NK-92 (cell line): ENCODE data around the gene CEP170B.
"Not testable (repeated sequence)": the region's sequence is repeated elsewhere in the genome, so short reads cannot be mapped to it uniquely, and the experiment has no call there.

ENCODE experiments used
- DNase-seq: peaks from one replicate; lab custom pipeline; 2025; ENCODE audit not compliant: unreplicated experiment; lab: John Stamatoyannopoulos, UW

The CEP170B gene

DNA sequence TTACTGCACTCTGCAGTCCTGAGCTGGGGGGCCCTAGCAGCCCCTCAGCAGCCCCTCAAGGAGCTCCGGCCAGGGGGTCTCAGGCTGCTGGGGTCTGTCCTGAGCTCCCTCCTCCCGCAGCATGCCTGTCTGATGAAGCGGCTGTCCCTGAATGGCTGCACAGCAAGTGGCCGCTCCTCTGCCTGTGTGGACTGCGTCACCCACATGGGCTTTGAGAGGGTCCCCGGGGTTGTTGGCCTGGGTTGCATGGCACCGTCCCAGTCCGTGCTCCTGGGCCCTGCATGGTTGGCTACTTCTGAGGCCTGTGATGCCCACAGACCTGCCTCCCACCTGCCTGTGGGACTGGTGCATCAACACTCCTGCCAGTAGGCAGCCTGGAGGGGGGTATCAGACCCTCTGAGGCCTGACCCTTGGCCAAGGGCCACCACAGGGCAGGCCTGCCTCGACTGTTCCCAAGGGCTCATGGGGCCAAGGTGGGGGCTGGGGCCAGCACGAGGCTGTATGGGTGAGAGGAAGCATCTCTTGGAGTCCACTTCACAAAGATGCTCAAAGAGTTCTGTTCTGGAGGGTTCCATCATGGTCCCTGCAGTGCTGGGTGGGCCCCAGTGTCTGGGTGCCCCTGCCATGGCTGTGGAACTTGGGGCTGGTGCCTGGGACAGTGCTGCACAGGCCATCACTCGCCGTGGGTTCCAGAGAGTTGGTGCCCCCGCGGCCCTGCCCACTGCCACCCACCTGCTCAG is 12.2 kb downstream of the CEP170B start:
- no peak for DNase-seq

DNA sequence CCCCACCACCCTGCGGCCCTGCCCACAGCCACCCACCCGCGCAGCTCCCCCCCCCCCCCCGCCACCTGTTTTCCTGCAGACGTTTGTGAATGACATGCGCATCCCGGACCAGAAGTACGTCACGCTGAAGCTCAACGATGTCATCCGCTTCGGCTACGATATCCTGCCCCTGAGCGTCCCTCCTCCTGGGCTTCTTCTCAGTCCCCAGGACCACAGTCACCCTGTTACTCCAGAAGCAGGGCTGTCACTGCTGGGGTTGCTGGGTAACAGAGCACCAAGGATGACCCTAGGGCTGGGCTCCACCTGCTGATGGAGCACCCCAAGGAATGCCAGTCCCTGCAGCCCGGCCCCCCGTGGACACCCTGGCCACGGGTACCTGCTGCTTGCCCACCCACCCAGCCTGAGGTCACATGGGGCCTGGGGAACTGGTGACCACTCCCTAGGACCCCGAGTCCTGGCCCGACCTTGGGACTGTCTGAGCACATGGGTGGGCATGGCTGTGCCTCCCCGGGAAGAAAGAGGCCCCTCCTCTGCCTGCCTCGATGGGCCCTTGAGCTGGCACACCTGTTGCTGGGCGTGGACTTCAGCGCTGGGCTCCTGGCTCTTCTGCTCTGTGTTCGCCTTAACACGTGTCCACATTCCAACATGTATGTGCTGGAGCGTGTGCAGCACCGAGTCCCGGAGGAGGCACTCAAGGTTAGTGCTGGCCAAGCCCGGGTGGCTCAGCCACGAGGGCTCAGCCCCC is 12.9 kb downstream of the CEP170B start:
- no peak for DNase-seq

DNA sequence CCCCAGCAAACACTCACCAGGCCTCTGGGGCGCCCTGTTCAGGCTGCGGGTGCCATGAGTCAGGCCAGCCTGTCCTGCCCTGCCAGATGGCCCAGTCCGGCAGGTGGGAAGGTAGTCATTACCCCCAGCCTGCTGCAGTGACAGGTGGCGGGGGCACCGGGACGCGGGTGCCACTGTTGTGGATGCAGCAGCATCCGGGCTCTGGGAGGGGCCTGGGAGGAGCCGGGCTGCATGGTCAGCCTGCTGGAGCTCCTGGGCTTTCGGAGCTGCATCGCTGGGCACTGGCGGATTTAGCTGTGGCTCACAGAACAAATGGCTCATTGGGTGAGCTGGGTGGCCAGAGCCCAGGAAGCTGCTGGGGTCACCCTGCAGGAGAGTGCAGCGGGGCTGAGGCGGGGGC is 13.5 kb downstream of the CEP170B start:
- DNase-seq, result no peak

GRCh38 chr14:104879201-104879982 is 14.3 kb downstream of the CEP170B start:
- DNase-seq, result no peak

- DNase-seq, result no peak
Observed at GRCh38 chr14:104879983-104880565, 15.0 kb downstream of the CEP170B start.

GRCh38 chr14:104880584-104881210 is 15.6 kb downstream of the CEP170B start:
- no peak for DNase-seq

DNA sequence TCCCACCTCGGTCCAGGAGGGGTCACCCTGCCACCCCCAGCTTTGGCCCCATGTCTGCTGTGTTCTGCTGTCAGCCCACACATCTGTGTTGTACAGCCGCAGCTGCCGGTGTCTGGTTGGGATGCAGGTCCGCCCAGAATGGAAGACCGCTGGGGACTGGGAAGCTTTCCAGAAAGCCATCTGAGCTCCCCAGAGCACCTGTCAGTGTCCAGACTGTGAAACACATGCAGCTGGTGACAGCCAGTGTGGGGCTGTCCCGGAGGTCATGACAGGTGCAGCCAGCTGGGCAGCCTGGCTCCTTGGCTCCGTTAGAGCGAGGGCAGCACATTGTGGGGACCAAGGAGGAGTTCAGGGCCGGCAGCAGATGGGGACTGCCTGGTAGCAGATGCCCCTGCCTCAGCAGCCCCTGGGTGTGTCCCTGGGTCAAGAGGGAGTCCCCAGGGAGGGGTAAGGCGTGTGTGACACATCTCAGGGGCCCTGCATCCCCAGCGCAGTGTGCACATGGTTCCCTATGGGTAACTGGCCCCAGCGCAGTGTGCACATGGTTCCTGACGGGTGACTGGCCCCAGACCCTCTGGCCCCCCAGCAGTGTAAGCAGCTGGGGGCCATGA is 16.4 kb downstream of the CEP170B start:
- no peak for DNase-seq

DNA sequence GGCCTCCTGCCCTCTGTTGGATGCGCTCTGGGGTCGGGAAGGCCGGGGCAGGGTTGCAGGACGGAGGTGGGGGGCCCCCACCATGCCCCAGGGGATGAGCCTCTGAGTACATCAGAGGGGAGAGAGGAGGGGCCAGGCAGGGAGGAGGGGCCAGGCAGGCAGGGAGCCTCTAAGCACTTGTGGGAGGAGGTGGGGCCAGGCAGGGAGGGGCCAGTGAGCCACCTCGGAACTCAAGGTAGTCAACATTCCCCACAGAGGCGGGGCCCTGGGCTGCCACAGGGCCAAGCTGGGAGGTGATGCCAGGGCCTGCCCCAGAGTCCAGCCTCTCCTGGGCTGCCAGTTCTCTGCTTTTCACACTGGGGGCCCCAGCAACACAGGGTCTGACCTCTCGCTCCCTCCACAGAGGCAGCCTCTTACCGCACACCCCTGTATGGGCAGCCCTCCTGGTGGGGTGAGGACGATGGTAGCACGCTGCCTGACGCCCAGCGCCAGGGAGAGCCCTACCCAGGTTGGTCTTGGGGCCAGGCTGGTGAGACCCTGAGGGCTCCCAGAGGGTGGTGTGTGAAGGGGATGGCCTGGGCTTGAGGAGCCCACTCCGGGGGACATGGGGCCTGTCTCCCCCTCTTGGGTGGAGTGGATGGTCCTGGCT is 17.4 kb downstream of the CEP170B start:
- DNase-seq, result no peak

DNA sequence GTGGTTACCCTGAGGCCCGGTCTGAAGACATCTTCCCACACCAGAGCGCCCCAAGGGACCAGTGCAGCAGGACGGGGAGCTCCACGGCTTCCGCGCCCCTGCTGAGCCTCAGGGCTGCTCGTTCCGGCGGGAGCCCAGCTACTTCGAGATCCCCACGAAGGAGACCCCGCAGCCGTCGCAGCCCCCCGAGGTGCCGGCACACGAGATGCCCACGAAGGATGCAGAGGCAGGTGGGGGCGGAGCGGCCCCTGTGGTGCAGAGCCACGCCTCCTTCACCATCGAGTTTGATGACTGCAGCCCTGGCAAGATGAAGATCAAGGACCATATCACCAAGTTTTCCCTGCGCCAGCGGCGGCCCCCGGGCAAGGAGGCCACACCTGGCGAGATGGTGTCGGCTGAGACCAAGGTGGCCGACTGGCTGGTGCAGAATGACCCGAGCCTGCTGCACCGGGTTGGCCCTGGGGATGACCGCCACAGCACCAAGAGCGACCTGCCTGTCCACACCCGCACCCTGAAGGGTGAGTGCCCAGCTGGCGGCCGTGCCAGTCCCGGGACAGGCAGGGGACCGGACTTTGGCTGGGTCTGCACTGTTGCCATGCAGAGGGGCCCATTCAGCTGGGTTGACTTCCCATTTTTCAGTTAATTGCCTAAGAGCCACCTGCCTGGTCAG is 18.1 kb downstream of the CEP170B start:
- no peak for DNase-seq

DNA sequence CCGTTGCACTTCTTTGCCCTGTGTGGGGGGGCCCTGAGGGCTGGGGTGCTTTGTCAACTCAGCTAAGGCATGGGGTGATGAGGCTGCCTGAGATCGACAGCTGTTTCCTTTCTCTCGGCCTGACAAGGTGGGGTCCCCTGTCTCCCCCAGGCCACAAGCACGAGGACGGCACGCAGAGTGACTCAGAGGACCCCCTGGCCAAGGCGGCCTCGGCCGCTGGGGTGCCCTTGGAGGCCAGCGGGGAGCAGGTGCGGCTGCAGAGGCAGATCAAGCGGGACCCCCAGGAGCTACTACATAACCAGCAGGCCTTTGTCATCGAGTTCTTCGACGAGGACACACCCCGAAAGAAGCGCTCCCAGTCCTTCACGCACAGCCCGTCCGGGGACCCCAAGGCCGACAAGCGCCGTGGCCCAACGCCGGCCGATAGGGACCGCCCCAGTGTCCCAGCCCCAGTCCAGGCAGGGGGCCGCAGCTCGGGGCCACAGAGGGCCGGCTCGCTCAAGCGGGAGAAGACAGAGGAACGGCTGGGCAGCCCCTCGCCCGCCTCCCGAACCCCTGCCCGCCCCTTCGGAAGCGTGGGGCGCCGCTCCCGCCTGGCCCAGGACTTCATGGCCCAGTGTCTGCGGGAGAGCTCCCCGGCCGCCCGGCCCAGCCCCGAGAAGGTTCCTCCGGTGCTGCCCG is 18.8 kb downstream of the CEP170B start:
- DNase-seq, result no peak

DNA sequence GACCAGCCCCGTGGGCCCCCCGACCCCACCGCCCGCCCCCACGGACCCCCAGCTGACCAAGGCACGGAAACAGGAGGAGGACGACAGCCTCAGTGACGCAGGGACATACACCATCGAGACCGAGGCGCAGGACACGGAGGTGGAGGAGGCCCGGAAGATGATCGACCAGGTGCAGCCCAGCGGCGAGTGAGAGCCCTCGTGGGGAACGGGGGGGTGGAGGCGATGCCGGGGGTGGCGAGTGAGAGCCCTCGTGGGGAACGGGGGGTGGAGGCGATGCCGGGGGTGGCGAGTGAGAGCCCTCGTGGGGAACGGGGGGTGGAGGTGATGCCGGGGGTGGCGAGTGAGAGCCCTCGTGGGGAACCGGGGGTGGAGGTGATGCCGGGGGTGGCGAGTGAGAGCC is 19.3 kb downstream of the CEP170B start:
- not testable (repeated sequence) for DNase-seq

GRCh38 chr14:104885031-104885972 is 20.2 kb downstream of the CEP170B start:
- DNase-seq, result no peak

- no peak for DNase-seq
Observed at GRCh38 chr14:104885973-104886689, 21.1 kb downstream of the CEP170B start.

GRCh38 chr14:104886690-104887622 is 21.9 kb downstream of the CEP170B start:
- DNase-seq, result no peak

DNA sequence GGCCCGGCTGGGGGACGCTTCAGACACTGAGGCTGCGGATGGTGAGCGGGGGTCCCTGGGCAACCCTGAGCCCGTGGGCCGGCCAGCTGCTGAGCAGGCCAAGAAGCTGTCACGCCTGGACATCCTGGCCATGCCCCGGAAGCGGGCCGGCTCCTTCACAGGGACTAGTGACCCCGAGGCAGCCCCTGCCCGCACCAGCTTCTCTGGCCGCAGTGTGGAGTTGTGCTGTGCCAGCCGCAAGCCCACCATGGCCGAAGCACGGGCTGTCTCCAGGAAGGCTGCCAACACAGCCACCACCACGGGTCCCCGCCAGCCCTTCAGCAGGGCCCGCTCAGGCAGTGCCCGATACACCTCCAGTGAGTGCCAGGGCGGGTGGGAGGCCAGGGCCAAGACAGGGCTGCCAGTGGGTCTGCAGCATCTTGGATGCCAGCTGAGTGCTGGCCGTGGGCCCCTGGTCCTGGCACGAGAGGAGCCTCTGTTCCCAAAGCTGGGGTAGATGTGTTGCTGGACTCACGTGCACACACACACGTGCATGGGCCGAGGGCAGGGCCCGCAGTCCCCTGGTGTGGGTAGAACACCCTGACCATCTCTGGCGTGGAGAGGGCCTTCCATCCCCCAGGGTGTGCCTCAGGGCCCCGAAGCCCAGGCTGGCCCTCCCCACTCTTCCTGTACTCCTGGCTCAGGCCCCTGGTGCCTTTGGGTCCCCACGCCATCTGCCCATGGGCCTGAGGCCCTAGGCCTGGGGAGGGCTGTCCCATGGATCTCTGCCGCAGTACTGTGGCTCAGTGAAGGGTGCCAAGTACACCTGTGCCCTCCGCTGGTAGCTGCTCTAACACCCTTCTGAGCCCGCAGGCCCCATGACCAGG is 22.8 kb downstream of the CEP170B start:
- DNase-seq, result no peak
